ENCODE results near the gene PRDM16.

DNA sequence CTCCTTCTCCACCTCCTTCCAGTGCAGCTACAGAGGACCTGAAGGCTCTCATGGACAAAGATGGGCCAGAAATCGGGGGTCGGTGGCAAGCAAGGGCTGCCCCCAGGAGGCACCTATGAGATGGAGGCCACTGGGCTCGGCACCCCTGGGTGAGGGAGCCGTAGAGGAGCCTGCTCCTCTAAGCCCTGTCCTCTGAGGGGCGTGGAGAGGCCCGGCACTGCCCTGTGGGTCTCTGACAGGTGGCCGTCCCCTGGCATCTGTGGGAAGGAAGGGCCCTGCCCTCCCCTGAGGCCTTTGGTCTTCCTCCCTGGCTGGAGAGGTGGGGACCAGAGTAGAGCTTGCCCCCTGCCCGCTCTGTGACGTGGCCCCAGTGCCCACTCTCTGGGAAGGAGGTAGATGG is 30.9 kb downstream of the PRDM16 start:
- TF ChIP-seq, protein P1, sequence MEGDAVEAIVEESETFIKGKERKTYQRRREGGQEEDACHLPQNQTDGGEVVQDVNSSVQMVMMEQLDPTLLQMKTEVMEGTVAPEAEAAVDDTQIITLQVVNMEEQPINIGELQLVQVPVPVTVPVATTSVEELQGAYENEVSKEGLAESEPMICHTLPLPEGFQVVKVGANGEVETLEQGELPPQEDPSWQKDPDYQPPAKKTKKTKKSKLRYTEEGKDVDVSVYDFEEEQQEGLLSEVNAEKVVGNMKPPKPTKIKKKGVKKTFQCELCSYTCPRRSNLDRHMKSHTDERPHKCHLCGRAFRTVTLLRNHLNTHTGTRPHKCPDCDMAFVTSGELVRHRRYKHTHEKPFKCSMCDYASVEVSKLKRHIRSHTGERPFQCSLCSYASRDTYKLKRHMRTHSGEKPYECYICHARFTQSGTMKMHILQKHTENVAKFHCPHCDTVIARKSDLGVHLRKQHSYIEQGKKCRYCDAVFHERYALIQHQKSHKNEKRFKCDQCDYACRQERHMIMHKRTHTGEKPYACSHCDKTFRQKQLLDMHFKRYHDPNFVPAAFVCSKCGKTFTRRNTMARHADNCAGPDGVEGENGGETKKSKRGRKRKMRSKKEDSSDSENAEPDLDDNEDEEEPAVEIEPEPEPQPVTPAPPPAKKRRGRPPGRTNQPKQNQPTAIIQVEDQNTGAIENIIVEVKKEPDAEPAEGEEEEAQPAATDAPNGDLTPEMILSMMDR (IDR thresholded peaks at IDR 0.05): no peak
- no peak for TF ChIP-seq EZH2 (IDR thresholded peaks at IDR 0.05; ENCODE audit: borderline replicate concordance, insufficient read depth, low read depth, low read length, poor library complexity, severe bottlenecking)
